Bronchial epithelial cell (primary cell): ENCODE results near the gene KCTD16. TPM values are rescaled to one million over a fixed set of nuclear protein-coding genes. Genes with fewer than 3 reads are reported as not detected.

Experiments
- DNase-seq: peaks from one replicate; pipeline ENCODE4 v3.0.0-alpha.2; 2010; ENCODE audit warnings: low read depth
- FAIRE-seq: peaks from 2 replicates; lab custom pipeline; 2011; peaks lifted over from hg19 to GRCh38; lab: Jason Lieb, UNC
- H3K27me3 ChIP-seq: 2 replicates; pipeline ENCODE4 v1.5.1; 2011; ENCODE audit warnings: low read length; ENCODE audit not compliant: control insufficient read depth, insufficient read depth
- H3K36me3 ChIP-seq: 2 replicates; pipeline ENCODE4 v1.5.1; 2011; ENCODE audit warnings: low read length; ENCODE audit not compliant: control insufficient read depth, insufficient read depth
- H3K4me3 ChIP-seq: 2 replicates; pipeline ENCODE4 v1.5.1; 2011; ENCODE audit warnings: mild to moderate bottlenecking, low read depth, low read length, control low read depth
- CTCF ChIP-seq: IDR thresholded peaks from 2 replicates; pipeline ENCODE4 v1.5.1; 2011; ENCODE audit warnings: mild to moderate bottlenecking, moderate library complexity, low read length, control low read depth, inconsistent platforms; ENCODE audit not compliant: insufficient read depth, severe bottlenecking
- total RNA-seq: library from RNA; depleted of rRNA; stranded (reverse); fragments of >200 nt; gene quantifications from 2 replicates; pipeline ENCODE4 v1.2.1, GENCODE V29; 2014

KCTD16 gene
- total RNA-seq, 1 donor from 2014 or later, result under 0.01 TPM

- no peak for TF ChIP-seq CTCF
- H3K4me3 ChIP-seq, result no peak overlapping the region
- DNase-seq (peak; percentile 4), FAIRE-seq (no peak)
- no peaks in the 10 kb centered on the region for H3K36me3 ChIP-seq
- no peaks in the 10 kb centered on the region for H3K27me3 ChIP-seq
These were observed 280.7 kb downstream of the KCTD16 start for GRCh38 chr5:144451187-144451973.

GRCh38 chr5:144453753-144454152, 283.1 kb downstream of the KCTD16 start:
- no peak overlapping the region for H3K4me3 ChIP-seq
- no peaks in the 10 kb centered on the region for H3K36me3 ChIP-seq
- no peak for TF ChIP-seq CTCF
- DNase-seq (peak; percentile 5), FAIRE-seq (no peak)
- no peaks in the 10 kb centered on the region for H3K27me3 ChIP-seq

GRCh38 chr5:144457160-144457559, 286.5 kb downstream of the KCTD16 start:
- DNase-seq (no peak), FAIRE-seq (no peak)
- no peak overlapping the region for H3K4me3 ChIP-seq
- TF ChIP-seq CTCF, result no peak
- H3K36me3 ChIP-seq, result no peaks in the 10 kb centered on the region
- H3K27me3 ChIP-seq, result no peaks in the 10 kb centered on the region

- Histone ChIP-seq H3K4me3 (no peak overlapping the region), H3K36me3 (no peaks in the 10 kb centered on the region), H3K27me3 (no peaks in the 10 kb centered on the region)
- FAIRE-seq (no peak), DNase-seq (no peak)
- TF ChIP-seq CTCF, result no peak
These were observed 287.5 kb downstream of the KCTD16 start for GRCh38 chr5:144458216-144458615.

- no peak for TF ChIP-seq CTCF
- FAIRE-seq, result no peak
- H3K36me3 ChIP-seq, result no peaks in the 10 kb centered on the region
- no peaks in the 10 kb centered on the region for H3K27me3 ChIP-seq
- DNase-seq, result no peak
- H3K4me3 ChIP-seq, result no peak overlapping the region
These were observed 289.9 kb downstream of the KCTD16 start for GRCh38 chr5:144460600-144460999.

- no peak for TF ChIP-seq CTCF
- Histone ChIP-seq H3K27me3 (no peaks in the 10 kb centered on the region), H3K36me3 (no peaks in the 10 kb centered on the region), H3K4me3 (no peak overlapping the region)
- DNase-seq, result no peak
- no peak for FAIRE-seq
These were observed 291.9 kb downstream of the KCTD16 start for GRCh38 chr5:144462577-144462976.
